ENCODE data around the gene CAPS.
"Not testable (repeated sequence)": the region's sequence is repeated elsewhere in the genome, so short reads cannot be mapped to it uniquely, and the experiment has no call there.

DNA sequence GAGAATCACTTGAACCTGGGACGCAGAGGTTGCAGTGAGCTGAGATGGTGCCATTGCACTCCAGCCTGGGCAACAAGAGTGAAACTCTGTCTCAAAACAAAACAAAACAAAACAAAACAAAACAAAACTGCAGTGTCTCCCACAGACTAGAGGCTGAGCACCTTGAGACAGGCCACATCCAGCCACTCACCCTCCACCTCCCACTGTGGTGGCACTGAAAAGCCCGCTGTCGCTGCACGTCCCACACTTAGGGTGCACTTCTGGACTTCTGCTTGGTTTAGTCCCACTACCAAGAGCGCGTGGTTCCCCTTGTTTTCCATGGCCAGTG is 47.6 kb downstream of the CAPS start:
- not testable (repeated sequence) for TF ChIP-seq POLR2A (IDR thresholded peaks at IDR 0.05)
- TF ChIP-seq, protein P1, sequence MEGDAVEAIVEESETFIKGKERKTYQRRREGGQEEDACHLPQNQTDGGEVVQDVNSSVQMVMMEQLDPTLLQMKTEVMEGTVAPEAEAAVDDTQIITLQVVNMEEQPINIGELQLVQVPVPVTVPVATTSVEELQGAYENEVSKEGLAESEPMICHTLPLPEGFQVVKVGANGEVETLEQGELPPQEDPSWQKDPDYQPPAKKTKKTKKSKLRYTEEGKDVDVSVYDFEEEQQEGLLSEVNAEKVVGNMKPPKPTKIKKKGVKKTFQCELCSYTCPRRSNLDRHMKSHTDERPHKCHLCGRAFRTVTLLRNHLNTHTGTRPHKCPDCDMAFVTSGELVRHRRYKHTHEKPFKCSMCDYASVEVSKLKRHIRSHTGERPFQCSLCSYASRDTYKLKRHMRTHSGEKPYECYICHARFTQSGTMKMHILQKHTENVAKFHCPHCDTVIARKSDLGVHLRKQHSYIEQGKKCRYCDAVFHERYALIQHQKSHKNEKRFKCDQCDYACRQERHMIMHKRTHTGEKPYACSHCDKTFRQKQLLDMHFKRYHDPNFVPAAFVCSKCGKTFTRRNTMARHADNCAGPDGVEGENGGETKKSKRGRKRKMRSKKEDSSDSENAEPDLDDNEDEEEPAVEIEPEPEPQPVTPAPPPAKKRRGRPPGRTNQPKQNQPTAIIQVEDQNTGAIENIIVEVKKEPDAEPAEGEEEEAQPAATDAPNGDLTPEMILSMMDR (IDR thresholded peaks at IDR 0.05) = not testable (repeated sequence)
